ENCODE results near the gene ASMTL. TPM values are rescaled to one million over a fixed set of nuclear protein-coding genes. Genes with fewer than 3 reads are reported as not detected.
A peak's percentile ranks its signal among the peaks of the same experiment; 100 is the strongest.

The ASMTL gene
- total and polyA plus RNA-seq, 2 of the 13 experiments (the other 11 are each of a cell fraction or from before 2014, with no cell fraction given), result 5.6 to 16.3 TPM

DNA sequence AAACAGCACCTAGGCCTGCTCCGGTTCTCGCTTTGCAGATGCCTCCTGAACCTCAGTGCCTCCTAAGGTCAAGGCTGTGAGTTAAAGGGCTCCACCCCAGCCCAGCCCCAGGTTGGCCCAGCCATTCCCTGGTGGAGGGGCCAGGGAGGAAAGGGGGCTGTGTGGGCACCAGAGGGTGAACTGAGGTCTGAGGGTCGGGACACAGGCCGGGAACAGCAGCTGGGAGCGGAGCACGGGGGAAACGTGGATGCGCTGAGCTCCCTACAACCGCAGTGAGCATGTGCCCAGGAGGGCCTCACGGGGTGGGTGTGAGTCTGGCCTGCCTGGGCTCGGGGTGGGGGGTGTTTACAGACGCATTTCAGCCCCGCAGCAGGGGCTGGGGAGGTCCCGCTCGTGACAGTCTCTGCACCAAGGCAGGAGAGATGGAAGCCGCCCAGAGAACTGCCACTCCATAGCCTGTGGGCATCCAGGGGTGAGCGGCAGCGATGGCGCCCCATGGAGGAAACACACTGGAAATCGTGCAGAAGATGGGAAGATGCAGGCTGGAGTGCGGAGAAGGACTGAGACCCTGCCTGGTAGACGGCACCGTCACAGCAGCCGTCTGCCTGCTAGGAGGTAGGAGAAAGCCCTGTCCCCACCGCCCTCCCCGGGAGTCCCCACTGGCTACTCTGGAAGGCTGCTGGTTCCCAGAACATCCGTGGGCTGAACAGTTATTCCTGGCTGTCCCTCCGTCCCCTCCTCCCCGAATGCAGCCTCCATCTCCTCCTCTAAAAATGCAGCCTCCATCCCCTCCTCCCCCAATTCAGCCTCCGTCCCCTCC, 50.9 kb downstream of the ASMTL start:
- FAIRE-seq (no peak), ATAC-seq (peak; percentile 6; the same call in 1 of the 3 replicates), DNase-seq (ENCODE audit: low spot score) (no peak)
- ChIA-PET POLR2A (no interaction called here), CTCF (ENCODE audit: low intra/inter-chr PET ratio, low total read pairs) (no interaction called here)
- TF ChIP-seq AGO2 (optimal IDR thresholded peaks at IDR 0.05; ENCODE audit: low read depth, low read length), result peak; percentile 95
- TF ChIP-seq STAT5B (CRISPR knock-in tag; IDR thresholded peaks at IDR 0.05), result no peak
- in situ Hi-C loops (cut with HindIII; ENCODE audit: extremely low pct_ligation_motif_present, low pct_unique_long_range_greater_than_20kb), result no loop called here
- no peaks in the 10 kb centered on the region for H3K27me3 ChIP-seq (ENCODE audit: control insufficient read depth in 1 of 2, insufficient read depth in 2 of 2, low read length in 2 of 2)
- peaks cover 15% of the 10 kb centered on the region for H3K4me1 ChIP-seq (ENCODE audit: insufficient read depth, low read length)
- WGBS (ENCODE audit: low lambda C conversion rate), result 96% methylated on average over 19 of the region's 30 CpGs
- intact Hi-C loops (cut with micrococcal nuclease; ENCODE audit: unreplicated experiment), result no loop called here
- H4K20me1 ChIP-seq (ENCODE audit: insufficient read depth, low read length), result no peaks in the 10 kb centered on the region
- no peaks in the 10 kb centered on the region for H3K9me3 ChIP-seq (ENCODE audit: low read length)
- no peaks in the 10 kb centered on the region for H3K79me2 ChIP-seq (ENCODE audit: insufficient read depth, low read length)
- H3K27ac ChIP-seq (ENCODE audit: extremely low read length, insufficient read depth, low read length), result peak overlapping the region; percentile 63
- H2AFZ ChIP-seq (ENCODE audit: low read length), result no peak overlapping the region
- H3K4me3 ChIP-seq (replicated peaks in 1 of 3; ENCODE audit: insufficient read depth in 1 of 3, low read depth in 2 of 3, low read length in 3 of 3), result no peak overlapping the region
- 0 out of 2 replicates have a peak overlapping the region, but pooled peaks have one; percentile 15 for H3K9ac ChIP-seq (ENCODE audit: insufficient read depth, low read depth, low read length)
- no peak overlapping the region; the same call in 1 of the 2 replicates for H3K4me2 ChIP-seq (ENCODE audit: low read depth, low read length)
- no TSS peak for BruUV-seq (replicated peaks)
- H3K36me3 ChIP-seq (replicated peaks in 1 of 2; ENCODE audit: control insufficient read depth in 1 of 2, insufficient read depth in 2 of 2, low read length in 2 of 2), result peaks cover 9 to 46% of the 10 kb centered on the region in 2 experiments; a peak in 4 of 5 replicates

DNA sequence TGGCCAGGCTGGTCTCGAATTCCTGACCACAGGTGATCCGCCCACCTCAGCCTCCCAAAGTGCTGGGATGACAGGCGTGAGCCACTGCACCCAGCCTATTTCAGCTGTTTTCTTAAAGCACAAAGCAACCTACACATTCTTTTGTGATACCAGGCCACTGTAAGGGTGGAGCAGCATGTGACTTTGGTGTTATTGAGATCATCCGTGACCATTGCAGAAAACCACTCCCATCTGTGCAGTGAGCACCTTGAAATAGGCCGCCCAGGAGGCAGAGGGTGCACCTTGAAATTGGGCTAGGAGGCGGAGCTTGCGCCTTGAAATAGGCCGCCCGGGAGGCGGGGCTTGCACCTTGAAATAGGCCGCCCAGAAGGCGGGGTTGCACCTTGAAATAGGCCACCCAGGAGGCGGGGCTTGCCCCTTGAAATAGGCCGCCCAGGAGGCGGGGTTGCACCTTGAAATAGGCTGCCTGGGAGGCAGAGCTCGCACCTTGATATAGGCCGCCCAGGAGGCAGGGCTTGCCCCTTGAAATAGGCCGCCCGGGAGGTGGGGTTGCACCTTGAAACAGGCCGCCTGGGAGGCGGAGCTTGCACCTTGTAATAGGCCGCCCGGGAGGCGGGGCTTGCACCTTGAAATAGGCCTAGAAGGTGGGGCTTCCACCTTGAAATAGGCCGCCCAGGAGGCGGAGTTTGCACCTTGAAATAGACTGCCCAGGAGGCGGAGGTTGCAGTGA, 51.8 kb downstream of the ASMTL start:
- ChIA-PET CTCF (ENCODE audit: low intra/inter-chr PET ratio, low total read pairs) (no interaction called here), POLR2A (no interaction called here)
- 69% methylated on average over 16 of the region's 27 CpGs for WGBS (ENCODE audit: low lambda C conversion rate)
- Histone ChIP-seq H3K27ac (ENCODE audit: extremely low read length, insufficient read depth, low read length) (peak overlapping the region; percentile 63), H3K36me3 (replicated peaks in 1 of 2; ENCODE audit: control insufficient read depth in 1 of 2, insufficient read depth in 2 of 2, low read length in 2 of 2) (peaks cover 9 to 41% of the 10 kb centered on the region in 2 experiments; a peak in 4 of 5 replicates), H2AFZ (ENCODE audit: low read length) (no peak overlapping the region), H3K4me1 (ENCODE audit: insufficient read depth, low read length) (peaks cover 15% of the 10 kb centered on the region), H3K4me3 (replicated peaks in 1 of 3; ENCODE audit: insufficient read depth in 1 of 3, low read depth in 2 of 3, low read length in 3 of 3) (no peak overlapping the region), H3K9me3 (ENCODE audit: low read length) (no peaks in the 10 kb centered on the region), H3K4me2 (ENCODE audit: low read depth, low read length) (no peak overlapping the region), H4K20me1 (ENCODE audit: insufficient read depth, low read length) (peaks cover 4% of the 10 kb centered on the region; the same call in 1 of the 2 replicates), H3K27me3 (ENCODE audit: control insufficient read depth in 1 of 2, insufficient read depth in 2 of 2, low read length in 2 of 2) (no peaks in the 10 kb centered on the region), H3K79me2 (ENCODE audit: insufficient read depth, low read length) (no peaks in the 10 kb centered on the region), H3K9ac (ENCODE audit: insufficient read depth, low read depth, low read length) (no peak overlapping the region)
- ATAC-seq (peak; percentile 78), FAIRE-seq (no peak), DNase-seq (ENCODE audit: low spot score) (peak; percentile 83)
- in situ Hi-C loops (cut with HindIII; ENCODE audit: extremely low pct_ligation_motif_present, low pct_unique_long_range_greater_than_20kb) (no loop called here), intact Hi-C loops (cut with micrococcal nuclease; ENCODE audit: unreplicated experiment) (no loop called here)
- BruUV-seq (replicated peaks), result no TSS peak
- TF ChIP-seq HNF4A (CRISPR knock-in tag; IDR thresholded peaks at IDR 0.05), result 0 out of 2 replicates have a peak, but pooled peaks have one; percentile 5
- TF ChIP-seq, protein P1, sequence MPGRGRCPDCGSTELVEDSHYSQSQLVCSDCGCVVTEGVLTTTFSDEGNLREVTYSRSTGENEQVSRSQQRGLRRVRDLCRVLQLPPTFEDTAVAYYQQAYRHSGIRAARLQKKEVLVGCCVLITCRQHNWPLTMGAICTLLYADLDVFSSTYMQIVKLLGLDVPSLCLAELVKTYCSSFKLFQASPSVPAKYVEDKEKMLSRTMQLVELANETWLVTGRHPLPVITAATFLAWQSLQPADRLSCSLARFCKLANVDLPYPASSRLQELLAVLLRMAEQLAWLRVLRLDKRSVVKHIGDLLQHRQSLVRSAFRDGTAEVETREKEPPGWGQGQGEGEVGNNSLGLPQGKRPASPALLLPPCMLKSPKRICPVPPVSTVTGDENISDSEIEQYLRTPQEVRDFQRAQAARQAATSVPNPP (CRISPR knock-in tag; IDR thresholded peaks at IDR 0.05), result 0 out of 2 replicates have a peak, but pooled peaks have one; percentile 23
- TF ChIP-seq FOXC1 (CRISPR knock-in tag; IDR thresholded peaks at IDR 0.05; ENCODE audit: borderline replicate concordance), result no peak
- peak; percentile 92 for TF ChIP-seq AGO2 (optimal IDR thresholded peaks at IDR 0.05; ENCODE audit: low read depth, low read length)
- no peak for TF ChIP-seq REXO4 (CRISPR knock-in tag; IDR thresholded peaks at IDR 0.05; ENCODE audit: borderline replicate concordance)
- TF ChIP-seq, protein P2, sequence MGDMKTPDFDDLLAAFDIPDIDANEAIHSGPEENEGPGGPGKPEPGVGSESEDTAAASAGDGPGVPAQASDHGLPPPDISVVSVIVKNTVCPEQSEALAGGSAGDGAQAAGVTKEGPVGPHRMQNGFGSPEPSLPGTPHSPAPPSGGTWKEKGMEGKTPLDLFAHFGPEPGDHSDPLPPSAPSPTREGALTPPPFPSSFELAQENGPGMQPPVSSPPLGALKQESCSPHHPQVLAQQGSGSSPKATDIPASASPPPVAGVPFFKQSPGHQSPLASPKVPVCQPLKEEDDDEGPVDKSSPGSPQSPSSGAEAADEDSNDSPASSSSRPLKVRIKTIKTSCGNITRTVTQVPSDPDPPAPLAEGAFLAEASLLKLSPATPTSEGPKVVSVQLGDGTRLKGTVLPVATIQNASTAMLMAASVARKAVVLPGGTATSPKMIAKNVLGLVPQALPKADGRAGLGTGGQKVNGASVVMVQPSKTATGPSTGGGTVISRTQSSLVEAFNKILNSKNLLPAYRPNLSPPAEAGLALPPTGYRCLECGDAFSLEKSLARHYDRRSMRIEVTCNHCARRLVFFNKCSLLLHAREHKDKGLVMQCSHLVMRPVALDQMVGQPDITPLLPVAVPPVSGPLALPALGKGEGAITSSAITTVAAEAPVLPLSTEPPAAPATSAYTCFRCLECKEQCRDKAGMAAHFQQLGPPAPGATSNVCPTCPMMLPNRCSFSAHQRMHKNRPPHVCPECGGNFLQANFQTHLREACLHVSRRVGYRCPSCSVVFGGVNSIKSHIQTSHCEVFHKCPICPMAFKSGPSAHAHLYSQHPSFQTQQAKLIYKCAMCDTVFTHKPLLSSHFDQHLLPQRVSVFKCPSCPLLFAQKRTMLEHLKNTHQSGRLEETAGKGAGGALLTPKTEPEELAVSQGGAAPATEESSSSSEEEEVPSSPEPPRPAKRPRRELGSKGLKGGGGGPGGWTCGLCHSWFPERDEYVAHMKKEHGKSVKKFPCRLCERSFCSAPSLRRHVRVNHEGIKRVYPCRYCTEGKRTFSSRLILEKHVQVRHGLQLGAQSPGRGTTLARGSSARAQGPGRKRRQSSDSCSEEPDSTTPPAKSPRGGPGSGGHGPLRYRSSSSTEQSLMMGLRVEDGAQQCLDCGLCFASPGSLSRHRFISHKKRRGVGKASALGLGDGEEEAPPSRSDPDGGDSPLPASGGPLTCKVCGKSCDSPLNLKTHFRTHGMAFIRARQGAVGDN (CRISPR knock-in tag; IDR thresholded peaks at IDR 0.05), result 0 out of 2 replicates have a peak, but pooled peaks have one; percentile 4
- TF ChIP-seq SSRP1 (CRISPR knock-in tag; IDR thresholded peaks at IDR 0.05), result no peak
